H1 (cell line): Measurements from ENCODE around the gene TAF10. TPM values are rescaled to one million over a fixed set of nuclear protein-coding genes. Genes with fewer than 3 reads are reported as not detected.

Experiments used
- CTCF ChIA-PET: fragments of 300-600 bp; sonication (Branson Sonifier 250); formaldehyde crosslinking; loops from one replicate; lab custom pipeline; 2021; ENCODE audit not compliant: partially characterized antibody; lab: Charles Lee
- POLR2A ChIA-PET: fragments of 300-600 bp; sonication (Branson Sonifier 250); formaldehyde crosslinking; loops from one replicate; lab custom pipeline; 2021; ENCODE audit warnings: inconsistent platforms; ENCODE audit not compliant: partially characterized antibody; lab: Charles Lee
- DNase-seq, 2 experiments: peaks; one replicate each; pipeline versions ENCODE4 v3.0.0 to v3.0.0-alpha.2; 2010 to 2022; ENCODE audit warnings: low spot score in 2 of 2, low read depth in 1 of 2, mixed read lengths in 1 of 2
- FAIRE-seq: peaks from 2 replicates; lab custom pipeline; 2011; peaks lifted over from hg19 to GRCh38; lab: Jason Lieb, UNC
- H2AFZ ChIP-seq: 2 replicates; pipeline ENCODE4 v1.8.1; 2012; ENCODE audit warnings: low read length, inconsistent platforms
- H2AK5ac ChIP-seq: 2 replicates; pipeline ENCODE4 v1.6.1; 2013; ENCODE audit warnings: low read depth, low read length
- H2BK120ac ChIP-seq: replicated peaks from 2 replicates; pipeline ENCODE3; 2013; ENCODE audit warnings: low read depth, low read length, inconsistent platforms
- H2BK12ac ChIP-seq: 2 replicates; pipeline ENCODE4 v1.6.1; 2013; ENCODE audit warnings: low read depth, low read length
- H2BK15ac ChIP-seq: 2 replicates; pipeline ENCODE4 v1.6.1; 2013; ENCODE audit warnings: low read length
- H2BK20ac ChIP-seq: 2 replicates; pipeline ENCODE4 v1.6.1; 2013; ENCODE audit warnings: low read length
- H2BK5ac ChIP-seq: 2 replicates; pipeline ENCODE4 v1.6.1; 2013; ENCODE audit warnings: low read depth, low read length
- H3K14ac ChIP-seq: 2 replicates; pipeline ENCODE4 v1.6.1; 2013; ENCODE audit warnings: inconsistent platforms; ENCODE audit not compliant: insufficient read length
- H3K18ac ChIP-seq: 2 replicates; pipeline ENCODE4 v1.6.1; 2013; ENCODE audit warnings: low read length; ENCODE audit errors: extremely low read depth
- H3K23ac ChIP-seq: 2 replicates; pipeline ENCODE4 v1.6.1; 2013; ENCODE audit warnings: inconsistent platforms; ENCODE audit not compliant: insufficient read length
- H3K23me2 ChIP-seq: 2 replicates; pipeline ENCODE4 v1.6.1; 2013; ENCODE audit warnings: low read depth, low read length
- H3K27ac ChIP-seq: 2 replicates; pipeline ENCODE4 v1.6.1; 2011; ENCODE audit warnings: low read depth, low read length, inconsistent platforms
- H3K27me3 ChIP-seq, 4 experiments: replicated peaks in 1 of 4; 1 replicate in 1 of 4; 2 replicates in 3 of 4; pipeline versions ENCODE4 v1.6.1 to v1.8.1; 2011 to 2013; ENCODE audit warnings: low read length in 3 of 4, mild to moderate bottlenecking in 3 of 4, inconsistent platforms in 2 of 4, mixed read lengths in 2 of 4, moderate library complexity in 1 of 4; ENCODE audit not compliant: control insufficient read depth in 3 of 4, insufficient read depth in 3 of 4; ENCODE audit errors: extremely low read depth in 1 of 4
- H3K36me3 ChIP-seq, 4 experiments: 2 replicates each; pipeline versions ENCODE4 v1.6.1 to v1.8.1; 2011 to 2013; ENCODE audit warnings: mild to moderate bottlenecking in 4 of 4, low read length in 3 of 4, moderate library complexity in 2 of 4, control low read depth in 1 of 4, inconsistent platforms in 1 of 4; ENCODE audit not compliant: insufficient read depth in 4 of 4, control insufficient read depth in 2 of 4
- H3K4ac ChIP-seq: replicated peaks from 2 replicates; pipeline ENCODE3; 2013; ENCODE audit warnings: low read length, low read depth, mixed read lengths, inconsistent platforms; ENCODE audit not compliant: insufficient read length
- H3K4me1 ChIP-seq, 4 experiments: replicated peaks in 1 of 4; 1 replicate in 1 of 4; 2 replicates in 3 of 4; pipeline versions ENCODE4 v1.6.1 to v1.8.1; 2011 to 2013; ENCODE audit warnings: low read length in 3 of 4, inconsistent platforms in 2 of 4, mixed read lengths in 1 of 4; ENCODE audit not compliant: insufficient read depth in 4 of 4, control insufficient read depth in 3 of 4
- H3K4me2 ChIP-seq, 2 experiments: 2 replicates each; pipeline versions ENCODE4 v1.6.1 to v1.8.1; 2011 to 2013; ENCODE audit warnings: low read depth in 2 of 2, low read length in 2 of 2, control low read depth in 1 of 2, inconsistent platforms in 1 of 2, mild to moderate bottlenecking in 1 of 2; ENCODE audit not compliant: insufficient read depth in 1 of 2
- H3K4me3 ChIP-seq, 4 experiments: fragments of 200-600, 300-600 bp in 1 of 4; sonication (generic), shearing (Covaris generic), sonication (Bioruptor Twin) in 1 of 4; 2 replicates each; pipeline versions ENCODE4 v1.5.1 to v1.8.1; 2011 to 2016; ENCODE audit warnings: low read length in 4 of 4, low read depth in 3 of 4, control low read depth in 2 of 4, inconsistent platforms in 2 of 4, mild to moderate bottlenecking in 2 of 4, mixed read lengths in 1 of 4, moderate library complexity in 1 of 4; ENCODE audit not compliant: insufficient read depth in 2 of 4; ENCODE audit errors: extremely low read depth in 1 of 4
- H3K56ac ChIP-seq: replicated peaks from 2 replicates; pipeline ENCODE3; 2013; ENCODE audit warnings: low read depth, mild to moderate bottlenecking, mixed read lengths, low read length, inconsistent platforms; ENCODE audit not compliant: insufficient read length
- H3K79me1 ChIP-seq: 2 replicates; pipeline ENCODE4 v1.6.1; 2013; ENCODE audit warnings: low read depth, low read length, control low read depth
- H3K79me2 ChIP-seq, 2 experiments: 2 replicates each; pipeline versions ENCODE4 v1.6.1 to v1.8.1; 2012 to 2013; ENCODE audit warnings: low read length in 2 of 2, mild to moderate bottlenecking in 2 of 2, inconsistent platforms in 1 of 2; ENCODE audit not compliant: insufficient read depth in 2 of 2, control insufficient read depth in 1 of 2
- H3K9ac ChIP-seq, 4 experiments: replicated peaks in 1 of 4; 1 replicate in 1 of 4; 2 replicates in 3 of 4; pipeline versions ENCODE4 v1.6.1 to v1.8.1; 2011 to 2013; ENCODE audit warnings: low read depth in 3 of 4, low read length in 3 of 4, control low read depth in 2 of 4, mild to moderate bottlenecking in 2 of 4, moderate library complexity in 2 of 4, inconsistent platforms in 1 of 4; ENCODE audit errors: extremely low read depth in 1 of 4
- H3K9me3 ChIP-seq, 2 experiments: 2 replicates each; pipeline versions ENCODE4 v1.6.1 to v1.8.1; 2012 to 2013; ENCODE audit warnings: mild to moderate bottlenecking in 2 of 2, moderate library complexity in 2 of 2, control low read depth in 1 of 2, inconsistent platforms in 1 of 2, low read depth in 1 of 2, low read length in 1 of 2, mixed read lengths in 1 of 2; ENCODE audit not compliant: insufficient read depth in 2 of 2
- H4K20me1 ChIP-seq, 2 experiments: replicated peaks in 1 of 2; 2 replicates each; pipeline versions ENCODE3 to v1.8.1; 2011 to 2013; ENCODE audit warnings: inconsistent platforms in 2 of 2, low read length in 2 of 2, mild to moderate bottlenecking in 1 of 2; ENCODE audit not compliant: insufficient read depth in 2 of 2, control insufficient read depth in 1 of 2
- H4K5ac ChIP-seq: 2 replicates; pipeline ENCODE4 v1.6.1; 2013; ENCODE audit warnings: low read length, low read depth, mixed read lengths, inconsistent platforms; ENCODE audit not compliant: insufficient read length
- H4K8ac ChIP-seq: 2 replicates; pipeline ENCODE4 v1.8.0; 2013; ENCODE audit warnings: mild to moderate bottlenecking, moderate library complexity, low read length, inconsistent platforms; ENCODE audit not compliant: insufficient read depth; ENCODE audit errors: extremely low read depth
- H4K91ac ChIP-seq: replicated peaks from 2 replicates; pipeline ENCODE3; 2013; ENCODE audit warnings: low read length, mixed read lengths, inconsistent platforms; ENCODE audit not compliant: insufficient read length
- POLR2A ChIP-seq, 2 experiments: IDR thresholded peaks; 1 replicate in 1 of 2; 2 replicates in 1 of 2; pipeline ENCODE4 v1.6.1; 2011; ENCODE audit warnings: low read depth in 2 of 2, low read length in 2 of 2, mild to moderate bottlenecking in 2 of 2; ENCODE audit errors: control extremely low read depth in 1 of 2
- WGBS, 2 experiments: shearing (Covaris generic) in 1 of 2; methylation state at CpG; one replicate each; pipeline versions ENCODE4 v1.1.6 to v1.1.7; 2013 to 2015; ENCODE audit warnings: low lambda C conversion rate in 2 of 2, mixed read lengths in 2 of 2, inconsistent platforms in 1 of 2, low coverage in 1 of 2, missing lambda C conversion rate in 1 of 2; ENCODE audit not compliant: insufficient replicate concordance in 2 of 2, insufficient coverage in 1 of 2, insufficient read length in 1 of 2; ENCODE audit errors: extremely low coverage in 1 of 2, missing lambda C conversion rate in 1 of 2; 5-methylcytosine and 5-hydroxymethylcytosine counted together
- polyA plus RNA-seq, 7 experiments: library from polyadenylated mRNA; depleted of rRNA in 3 of 7; stranded (reverse) in 5 of 7; unstranded in 2 of 7; fragments of >200 nt in 5 of 7; fragments of 200-250 nt in 2 of 7; gene quantifications; 1 replicate in 5 of 7; 2 replicates in 1 of 7; 4 replicates in 1 of 7; pipeline versions ENCODE4 v1.2.1 to v1.2.3, GENCODE V29; 2011 to 2013; ENCODE audit warnings: missing spikeins in 2 of 7, mixed read lengths in 2 of 7
- total RNA-seq: library from RNA; stranded (reverse); fragmentation: NEBNext Ultra II Directional; extraction: Animal tissue kit (Norgen Biotek cat#: 25700); gene quantifications from 2 replicates; pipeline ENCODE4 v1.2.1, GENCODE V29; 2021

The TAF10 gene
- total and polyA plus RNA-seq, 2 of the 8 experiments (the other 6 are each of a cell fraction or from before 2014, with no cell fraction given), result 128 to 213 TPM

DNA sequence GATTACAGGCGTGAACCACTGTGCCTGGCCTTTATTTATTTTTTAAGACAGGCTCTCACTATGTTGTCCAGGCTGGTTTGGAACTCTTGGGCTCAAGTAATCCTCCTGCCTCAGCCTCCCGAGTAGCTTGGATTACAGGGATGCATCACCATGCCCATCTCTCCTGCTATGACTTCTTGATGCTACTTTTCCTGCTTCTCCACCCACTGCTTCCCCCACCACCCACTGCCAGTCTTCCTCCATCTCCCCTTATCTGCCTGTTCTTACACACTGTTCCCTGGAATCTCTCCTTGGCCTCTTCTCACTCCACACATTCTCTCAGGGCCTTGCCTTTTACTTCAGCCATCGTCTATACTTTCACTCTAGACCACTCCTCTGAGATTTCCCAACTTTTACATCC lies 24.5 kb upstream of the TAF10 start:
- H3K14ac ChIP-seq, result no peak overlapping the region
- CTCF ChIA-PET, result interaction anchor here (1.4 kb wide), 1 partner anchor 67 kb away, joined by 3 read pairs; no protein-coding TSS in a partner anchor
- no peaks in the 10 kb centered on the region for H3K4me1 ChIP-seq
- no peak overlapping the region for H4K5ac ChIP-seq
- H4K20me1 ChIP-seq, result peaks cover 1 to 4% of the 10 kb centered on the region in 2 experiments
- no peaks in the 10 kb centered on the region for H3K23me2 ChIP-seq
- no peak overlapping the region for H4K91ac ChIP-seq
- H3K9me3 ChIP-seq, result no peaks in the 10 kb centered on the region
- no peak overlapping the region for H3K4me3 ChIP-seq
- POLR2A ChIA-PET, result interaction anchor here (1.3 kb wide), 1 partner anchor 29 kb away, joined by 5 read pairs; no protein-coding TSS in a partner anchor
- no peak overlapping the region for H4K8ac ChIP-seq
- H2AFZ ChIP-seq, result no peak overlapping the region
- no peak overlapping the region for H3K23ac ChIP-seq
- no peak overlapping the region for H2BK15ac ChIP-seq
- no peak overlapping the region for H2BK5ac ChIP-seq
- TF ChIP-seq POLR2A (IDR thresholded peaks at IDR 0.05; ENCODE audit: control extremely low read depth in 1 of 2, low read depth in 2 of 2, low read length in 2 of 2), result no peak
- H3K56ac ChIP-seq, result no peak overlapping the region
- no peak overlapping the region for H2BK12ac ChIP-seq
- no peak overlapping the region for H3K4me2 ChIP-seq
- no peak overlapping the region for H3K18ac ChIP-seq
- H3K27me3 ChIP-seq, result peaks cover 0 to 10% (median 6%) of the 10 kb centered on the region in 4 experiments; a peak in 6 of 7 replicates
- H3K79me2 ChIP-seq, result no peaks in the 10 kb centered on the region
- H3K27ac ChIP-seq, result no peak overlapping the region
- no peak for DNase-seq
- H3K9ac ChIP-seq, result no peak overlapping the region
- no peak overlapping the region for H2BK20ac ChIP-seq
- no peak overlapping the region for H2AK5ac ChIP-seq
- no peak overlapping the region for H3K4ac ChIP-seq
- 92% methylated on average over 3 of the region's 3 CpGs; no CpG with 5 or more reads in 1 of the 2 experiments for WGBS, 2 experiments
- H2BK120ac ChIP-seq, result no peak overlapping the region
- no peaks in the 10 kb centered on the region; a peak in 1 of 8 replicates for H3K36me3 ChIP-seq
- H3K79me1 ChIP-seq, result no peaks in the 10 kb centered on the region
- FAIRE-seq, result no peak
